DND-41 (cell line): Measurements from ENCODE around the gene USP35.

Source experiments
- EZH2 ChIP-seq: IDR thresholded peaks from 3 replicates; pipeline ENCODE4 v1.6.1; 2012; ENCODE audit warnings: borderline replicate concordance, low read depth, mild to moderate bottlenecking, moderate library complexity, low read length, inconsistent platforms; ENCODE audit not compliant: severe bottlenecking
- TF ChIP-seq, protein P1 (sequence below): IDR thresholded peaks from 2 replicates; pipeline ENCODE4 v1.5.1; 2012; ENCODE audit warnings: borderline replicate concordance, low read length, moderate library complexity, mild to moderate bottlenecking; ENCODE audit not compliant: poor library complexity, severe bottlenecking; ENCODE audit errors: extremely low read depth

DNA sequence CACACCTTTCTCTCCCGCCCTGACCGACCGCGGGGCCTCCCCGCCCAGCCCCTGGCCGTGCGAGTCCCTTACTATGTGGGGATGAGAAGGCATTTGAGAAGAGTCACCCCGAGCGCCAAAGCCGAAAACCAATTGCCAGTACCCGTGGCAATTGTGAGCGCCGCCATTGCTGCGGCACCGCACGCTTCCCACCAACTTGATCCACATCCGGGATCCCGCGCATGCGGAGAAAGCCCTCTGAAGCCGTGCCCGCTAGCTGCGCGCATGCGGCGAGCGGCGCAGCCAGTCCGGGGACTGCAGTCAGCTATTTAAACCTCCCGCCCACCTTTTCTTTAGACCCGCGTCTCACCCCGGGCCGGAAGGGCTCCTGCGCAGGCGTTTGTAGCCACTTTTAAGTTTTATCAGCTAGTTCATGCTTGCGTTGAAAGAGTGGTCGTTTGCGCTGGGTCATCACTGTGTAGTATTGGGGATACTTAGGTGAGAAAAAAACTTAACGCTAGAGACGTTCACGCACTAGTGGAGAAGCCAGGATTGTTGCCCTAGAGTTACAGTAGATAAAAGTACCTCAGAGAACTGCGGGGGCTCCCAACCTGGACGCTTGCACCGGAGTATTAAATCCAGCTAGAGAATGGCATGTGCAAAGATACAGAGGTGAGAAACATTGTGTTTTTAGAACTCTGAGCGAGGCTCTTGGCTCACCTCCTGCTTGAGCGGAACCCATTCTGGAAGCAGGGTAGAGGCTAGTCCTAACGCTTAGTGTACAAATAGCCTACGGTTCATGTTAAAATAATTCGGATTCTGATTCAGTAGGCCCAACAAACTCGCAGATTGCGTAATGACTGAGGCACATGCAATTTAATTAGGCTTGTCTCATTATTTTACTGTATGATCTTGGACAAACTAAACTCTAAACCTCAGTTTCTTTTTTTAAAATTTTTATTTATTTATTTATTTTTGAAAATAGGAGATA is 49.0 kb upstream of the USP35 start, which contains the start of gene ALG8:
- TF ChIP-seq, protein P1, sequence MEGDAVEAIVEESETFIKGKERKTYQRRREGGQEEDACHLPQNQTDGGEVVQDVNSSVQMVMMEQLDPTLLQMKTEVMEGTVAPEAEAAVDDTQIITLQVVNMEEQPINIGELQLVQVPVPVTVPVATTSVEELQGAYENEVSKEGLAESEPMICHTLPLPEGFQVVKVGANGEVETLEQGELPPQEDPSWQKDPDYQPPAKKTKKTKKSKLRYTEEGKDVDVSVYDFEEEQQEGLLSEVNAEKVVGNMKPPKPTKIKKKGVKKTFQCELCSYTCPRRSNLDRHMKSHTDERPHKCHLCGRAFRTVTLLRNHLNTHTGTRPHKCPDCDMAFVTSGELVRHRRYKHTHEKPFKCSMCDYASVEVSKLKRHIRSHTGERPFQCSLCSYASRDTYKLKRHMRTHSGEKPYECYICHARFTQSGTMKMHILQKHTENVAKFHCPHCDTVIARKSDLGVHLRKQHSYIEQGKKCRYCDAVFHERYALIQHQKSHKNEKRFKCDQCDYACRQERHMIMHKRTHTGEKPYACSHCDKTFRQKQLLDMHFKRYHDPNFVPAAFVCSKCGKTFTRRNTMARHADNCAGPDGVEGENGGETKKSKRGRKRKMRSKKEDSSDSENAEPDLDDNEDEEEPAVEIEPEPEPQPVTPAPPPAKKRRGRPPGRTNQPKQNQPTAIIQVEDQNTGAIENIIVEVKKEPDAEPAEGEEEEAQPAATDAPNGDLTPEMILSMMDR, result no peak
- TF ChIP-seq EZH2, result no peak
